ENCODE measurements around the gene GART.
"Not testable (repeated sequence)": the region's sequence is repeated elsewhere in the genome, so short reads cannot be mapped to it uniquely, and the experiment has no call there.

GART gene

GRCh38 chr21:33541756-33542639 is at the start of gene GART:
Gene GART (minus strand): TSS chr21:33542117. CDS start chr21:33539315, 2,802 bp downstream.
- DNase-seq: peak; percentile 71 to 72

DNA sequence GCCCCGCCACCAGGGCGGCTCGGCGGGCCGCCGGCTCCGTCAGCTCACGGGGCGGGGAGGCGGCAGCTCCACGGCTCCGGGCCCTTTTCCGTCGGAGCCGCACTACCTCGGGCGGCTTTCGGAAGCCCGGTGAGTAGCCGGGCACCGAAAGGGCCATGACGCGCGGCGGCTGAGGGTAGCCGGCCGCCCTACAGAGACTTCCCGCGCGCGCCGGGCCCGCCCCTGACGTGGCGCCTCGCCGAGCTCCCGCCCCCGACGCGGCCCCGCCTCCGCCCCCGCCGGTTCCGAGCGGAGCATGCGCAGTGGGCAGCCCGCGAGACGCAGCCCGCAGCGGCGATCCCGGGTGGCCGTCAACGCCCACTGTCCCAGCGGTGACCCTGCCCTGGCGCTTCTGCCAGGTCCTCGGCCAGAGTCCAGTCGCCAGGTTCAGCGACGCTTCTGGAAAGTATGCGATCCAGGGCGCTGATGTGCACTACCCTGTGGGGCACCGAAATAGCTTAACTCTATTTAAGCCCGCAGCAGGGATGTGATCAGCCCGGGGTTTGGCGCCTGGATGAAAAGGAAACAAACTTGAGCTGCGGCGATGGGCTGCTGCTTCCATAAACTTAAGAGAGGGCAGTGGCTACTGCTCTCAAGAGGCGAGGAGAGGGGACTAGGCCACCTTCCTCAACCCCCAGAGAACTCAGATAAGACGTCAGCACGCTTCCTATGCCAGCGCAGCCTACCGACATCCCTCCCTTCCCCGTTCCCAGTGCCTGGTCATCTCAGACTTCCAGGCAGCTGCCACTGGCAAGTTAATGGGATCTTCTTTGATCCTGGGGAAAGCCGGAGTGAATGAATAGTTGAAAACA is 46.8 kb upstream of the GART start, which contains the start of gene DONSON:
DONSON (minus strand) TSS at position 200 of the 851 bp plus-strand sequence; CDS start at position 157, 43 bp downstream.
- DNase-seq: peak; percentile 78 to 84

GRCh38 chr21:33587792-33588484 is 46.0 kb upstream of the GART start:
- DNase-seq: peak in 1 of 2 donors; percentile 41

- DNase-seq: no peak
These were observed 45.0 kb upstream of the GART start for GRCh38 chr21:33586927-33587326.

GRCh38 chr21:33584455-33584854 is 42.5 kb upstream of the GART start:
- DNase-seq: no peak

DNA sequence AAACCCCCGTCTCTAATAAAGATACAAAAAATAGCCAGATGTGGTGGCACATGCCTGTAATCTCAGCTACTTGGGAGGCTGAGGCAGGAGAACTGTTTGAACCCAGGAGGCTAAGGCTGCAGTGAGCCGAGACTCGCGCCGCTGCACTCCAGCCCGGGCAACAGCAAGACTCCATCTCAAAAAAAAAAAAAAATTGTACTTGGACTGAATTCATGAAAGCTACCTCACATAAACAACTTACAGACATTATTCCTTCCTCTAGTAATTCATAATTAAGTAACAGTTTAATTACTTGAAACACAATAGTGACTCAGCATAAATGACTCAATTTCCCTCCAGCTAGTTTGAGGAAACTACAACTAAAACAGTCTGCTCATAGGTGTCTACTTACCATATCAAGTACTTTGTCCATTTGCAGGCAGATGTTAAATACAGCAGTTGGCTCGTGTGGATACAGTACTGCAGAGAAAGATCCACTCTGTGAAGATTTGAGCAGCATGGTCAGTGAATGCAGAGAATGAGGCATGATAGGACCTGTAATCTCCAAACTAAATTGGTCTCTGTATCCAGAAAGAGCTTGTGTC is 37.1 kb upstream of the GART start:
- DNase-seq: no peak

- no peak for DNase-seq
These were observed 36.3 kb upstream of the GART start for GRCh38 chr21:33578214-33578613.

DNA sequence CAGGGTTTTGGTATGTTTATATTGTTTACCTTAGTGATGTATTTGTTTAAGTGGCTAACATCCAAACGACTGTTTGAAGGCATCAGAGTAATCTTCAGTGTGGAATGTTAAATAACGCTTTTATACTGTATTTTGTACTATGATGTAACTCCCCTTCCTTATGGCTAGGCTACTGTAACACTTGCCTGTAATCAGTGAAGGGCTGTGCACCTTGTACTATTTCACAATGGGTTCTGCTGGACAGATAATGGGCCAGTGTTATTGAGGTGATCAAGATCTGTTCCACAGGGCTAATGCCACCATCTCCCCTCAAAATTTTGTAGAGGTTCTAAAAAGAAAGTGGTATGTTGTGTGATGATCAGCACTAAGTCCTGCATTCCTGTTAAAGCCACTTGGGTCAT is 34.8 kb upstream of the GART start:
- DNase-seq: not testable (repeated sequence)

- no peak for DNase-seq
These were observed 30.4 kb upstream of the GART start for GRCh38 chr21:33572350-33572749.

DNA sequence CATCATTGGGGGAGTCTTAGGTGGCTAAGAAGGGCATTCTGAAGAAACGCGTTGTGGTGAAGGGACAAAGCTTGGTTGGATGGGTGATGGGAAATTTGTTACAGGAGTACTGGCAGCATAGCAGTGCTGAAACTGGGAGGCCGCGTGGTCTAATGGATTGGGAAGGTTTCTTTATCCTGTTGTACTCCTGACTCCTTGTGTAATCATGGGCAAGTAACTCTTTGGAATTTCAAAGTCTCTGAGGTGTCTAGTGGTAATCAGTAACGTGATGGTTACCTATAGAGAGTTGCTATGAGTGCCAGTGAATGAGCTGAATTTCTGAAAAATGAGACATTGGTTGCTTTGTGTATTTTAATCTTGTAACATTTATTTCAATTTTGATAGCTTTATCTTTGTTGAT is 28.1 kb upstream of the GART start:
- DNase-seq: no peak

GRCh38 chr21:33568448-33568847 is 26.5 kb upstream of the GART start:
- DNase-seq: no peak

- no peak for DNase-seq
These were observed 26.0 kb upstream of the GART start for GRCh38 chr21:33567914-33568313.

GRCh38 chr21:33566514-33566913 is 24.6 kb upstream of the GART start:
- DNase-seq: no peak

DNA sequence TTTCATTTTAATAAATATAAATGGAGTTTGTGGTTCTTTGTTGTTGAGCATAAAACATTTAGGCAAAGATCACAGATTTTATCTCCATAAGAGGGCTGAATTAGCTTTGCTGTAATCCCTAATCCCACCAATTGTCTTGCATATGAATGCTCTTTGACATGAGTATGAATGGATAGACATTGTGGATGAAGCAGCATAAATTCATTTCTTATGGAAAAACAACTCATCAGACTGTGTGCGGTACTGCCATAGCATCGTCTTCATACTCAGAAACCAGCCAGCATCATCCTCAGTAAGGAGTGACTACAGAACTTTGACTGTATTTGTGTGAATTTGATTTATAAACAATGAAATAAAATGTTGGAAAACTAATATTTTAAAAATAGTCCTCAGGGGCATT is 20.5 kb upstream of the GART start:
- no peak for DNase-seq

GRCh38 chr21:33561373-33561772 is 19.5 kb upstream of the GART start:
- no peak for DNase-seq

- DNase-seq: no peak
These were observed 19.0 kb upstream of the GART start for GRCh38 chr21:33560965-33561364.

- DNase-seq: no peak
These were observed 17.9 kb upstream of the GART start for GRCh38 chr21:33559813-33560212.

GRCh38 chr21:33558777-33559421 is 17.0 kb upstream of the GART start:
- no peak for DNase-seq

DNA sequence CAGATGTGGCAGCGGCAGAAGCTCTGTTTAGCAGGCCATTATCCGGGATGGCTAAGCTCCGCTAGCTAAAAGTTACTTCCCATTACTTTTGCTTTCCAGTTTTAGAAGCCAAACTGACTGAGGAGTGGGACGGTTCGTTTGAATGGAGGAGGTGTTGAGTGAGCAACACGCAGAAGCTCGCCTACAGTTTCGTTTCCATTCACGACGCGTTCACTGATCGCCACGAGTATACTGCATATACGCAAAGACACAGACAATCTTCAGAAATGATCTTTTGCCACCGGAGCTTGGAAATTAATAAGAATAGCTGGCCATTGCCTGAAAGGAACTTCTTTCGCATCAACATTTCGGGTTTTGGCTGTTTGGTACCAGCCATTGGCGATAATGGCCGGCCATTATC is 15.5 kb upstream of the GART start:
- no peak for DNase-seq

- DNase-seq: no peak
These were observed 13.0 kb upstream of the GART start for GRCh38 chr21:33554982-33555344.

- DNase-seq: no peak
These were observed 12.5 kb upstream of the GART start for GRCh38 chr21:33554236-33554981.

All from hippocampal formation (tissue), 2 donors.